OCI-LY7 (cell line): Measurements from ENCODE around the gene PUDP.

Experiments used
- CTCF ChIP-seq: fragments of 200-600 bp; sonication (generic); conservative IDR thresholded peaks from 2 replicates; pipeline ENCODE4 v1.5.1; 2014; ENCODE audit warnings: mild to moderate bottlenecking, antibody characterized with exemption, low read length, moderate library complexity, mixed read lengths
- EZH2phosphoT487 ChIP-seq: fragments of 200-600 bp; sonication (generic); IDR thresholded peaks from 2 replicates; pipeline ENCODE4 v1.6.1; 2018; ENCODE audit warnings: low read depth, borderline replicate concordance, mild to moderate bottlenecking, mixed run types, antibody characterized with exemption, low read length, moderate library complexity, mixed read lengths

GRCh38 chrX:7119950-7120877 lies 27.7 kb downstream of the PUDP start:
- TF ChIP-seq CTCF, result no peak
- no peak for TF ChIP-seq EZH2phosphoT487
